Naive thymus-derived CD8-positive, alpha-beta T cell (primary cell): ENCODE data around the gene FGF19. TPM values are rescaled to one million over a fixed set of nuclear protein-coding genes. Genes with fewer than 3 reads are reported as not detected.
"Not testable (repeated sequence)": the region's sequence is repeated elsewhere in the genome, so short reads cannot be mapped to it uniquely, and the experiment has no call there.

Source experiments
- ATAC-seq, 2 donors: fragments of 150-1000 bp; cut with Tn5 transposase in 1 of 2; sonication (Bioruptor Pico), chemical (Tn5 transposase) in 1 of 2; 1 replicate in 1 of 2; 2 replicates in 1 of 2; pipeline ENCODE4 v1.10.0; 2021; ENCODE audit warnings: mild to moderate bottlenecking in 2 of 2, moderate library complexity in 2 of 2
- POLR2A ChIA-PET: fragments of 350-600 bp; sonication (Branson Sonifier 250); formaldehyde crosslinking; loops from one replicate; lab custom pipeline; 2021; ENCODE audit warnings: antibody characterized with exemption; lab: Charles Lee
- DNase-seq, 10 donors: peaks; one replicate each; pipeline versions ENCODE4 v3.0.0 to v3.0.0-alpha.2; 2020 to 2022
- H3K27ac Mint-ChIP-seq, 10 donors: one replicate each; pipeline ENCODE4 v1.8.0; 2020 to 2022; ENCODE audit warnings: mild to moderate bottlenecking in 10 of 10, mixed read lengths in 10 of 10, moderate library complexity in 4 of 10, inconsistent platforms in 1 of 10
- H3K27me3 Mint-ChIP-seq, 5 donors: one replicate each; pipeline ENCODE4 v1.8.0; 2021 to 2022; ENCODE audit warnings: mixed read lengths in 5 of 5
- H3K36me3 Mint-ChIP-seq, 3 donors: one replicate each; pipeline ENCODE4 v1.8.0; 2020 to 2022; ENCODE audit warnings: mixed read lengths in 3 of 3, mild to moderate bottlenecking in 2 of 3, inconsistent platforms in 1 of 3
- H3K4me1 Mint-ChIP-seq, 4 donors: one replicate each; pipeline ENCODE4 v1.8.0; 2021 to 2022; ENCODE audit warnings: mixed read lengths in 4 of 4
- H3K4me3 Mint-ChIP-seq, 10 donors: one replicate each; pipeline ENCODE4 v1.8.0; 2020 to 2022; ENCODE audit warnings: mild to moderate bottlenecking in 10 of 10, mixed read lengths in 10 of 10, moderate library complexity in 6 of 10, inconsistent platforms in 1 of 10
- H3K9me3 Mint-ChIP-seq, 9 donors: one replicate each; pipeline ENCODE4 v1.8.0; 2020 to 2022; ENCODE audit warnings: mixed read lengths in 9 of 9, mild to moderate bottlenecking in 3 of 9, inconsistent platforms in 1 of 9, moderate library complexity in 1 of 9
- polyA plus RNA-seq, 3 donors: library from polyadenylated mRNA; unstranded; fragments of 300-500 nt; fragmentation: Illumina TruSeq; gene quantifications; one replicate each; pipeline ENCODE4 v1.2.3, GENCODE V29; 2021
- total RNA-seq, 8 experiments: library from RNA in 2 of 8; stranded (reverse) in 2 of 8; gene quantifications; one replicate each; pipeline ENCODE4 v1.2.3 and lab custom pipeline; 2021 to 2026

The FGF19 gene
- total and polyA plus RNA-seq, 5 experiments from 2014 or later, result not detected

GRCh38 chr11:69700278-69701140 lies 3.3 kb downstream of the FGF19 start:
- Mint-ChIP-seq H3K27ac (no peak overlapping the region), H3K4me1 (peaks cover under 1 to 9% (median 7%) of the 10 kb centered on the region in 4 donors), H3K9me3 (no peaks in the 10 kb centered on the region), H3K27me3 (peaks cover 19 to 72% (median 37%) of the 10 kb centered on the region in 5 donors), H3K36me3 (no peaks in the 10 kb centered on the region), H3K4me3 (peak overlapping the region in 1 of 10 donors; percentile 20)
- ATAC-seq (no peak), DNase-seq (no peak)
- POLR2A ChIA-PET, result no interaction called here

DNA sequence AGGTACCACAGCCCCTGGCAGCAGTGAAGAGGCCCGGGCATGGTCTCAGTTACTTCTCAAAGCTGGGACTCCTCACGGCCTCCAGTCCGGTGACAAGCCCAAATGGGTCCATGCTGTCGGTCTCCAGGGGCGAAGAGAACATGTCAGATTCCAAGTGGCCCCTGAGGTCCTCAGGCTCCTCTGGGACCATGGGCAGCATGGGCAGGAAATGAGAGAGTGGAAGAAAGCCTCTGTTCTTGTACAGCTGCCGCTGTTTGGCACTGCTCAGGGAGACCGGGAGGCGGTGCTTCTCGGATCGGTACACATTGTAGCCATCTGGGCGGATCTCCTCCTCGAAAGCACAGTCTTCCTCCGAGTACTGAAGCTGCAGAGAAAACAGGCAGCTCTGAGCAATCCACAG lies 4.6 kb downstream of the FGF19 start:
- no peaks in the 10 kb centered on the region for H3K9me3 Mint-ChIP-seq
- H3K36me3 Mint-ChIP-seq, result no peaks in the 10 kb centered on the region
- ATAC-seq, result no peak
- no peak overlapping the region for H3K27ac Mint-ChIP-seq
- DNase-seq, result no peak
- H3K27me3 Mint-ChIP-seq, result peaks cover 19 to 72% (median 37%) of the 10 kb centered on the region in 5 donors
- H3K4me3 Mint-ChIP-seq, result no peak overlapping the region
- peaks cover 0 to 9% (median 5%) of the 10 kb centered on the region in 4 donors for H3K4me1 Mint-ChIP-seq
- POLR2A ChIA-PET, result no interaction called here

DNA sequence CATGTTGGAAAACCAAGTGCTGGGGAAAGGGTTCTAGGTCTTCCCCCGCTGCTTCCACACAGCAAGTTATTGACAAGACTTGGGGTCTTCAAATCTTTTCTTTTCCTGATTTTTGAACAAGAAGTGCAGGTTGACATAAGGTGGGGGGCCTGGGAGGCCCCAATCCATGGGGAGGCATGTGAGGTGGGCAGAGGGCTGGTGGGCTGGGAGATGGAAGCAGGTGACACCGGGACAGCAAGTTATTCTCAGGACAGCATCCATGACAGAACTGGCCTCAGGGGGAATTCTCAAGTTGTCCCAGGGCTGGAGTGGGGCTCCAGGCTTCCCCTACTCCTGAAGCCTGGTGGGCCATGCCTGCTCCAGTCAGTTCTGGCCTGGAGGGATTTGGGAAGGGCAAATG lies 5.5 kb downstream of the FGF19 start:
- H3K4me3 Mint-ChIP-seq, result no peak overlapping the region
- H3K27ac Mint-ChIP-seq, result peak overlapping the region in 1 of 10 donors; percentile 15
- no peak for ATAC-seq
- peaks cover 0 to 8% (median 5%) of the 10 kb centered on the region in 4 donors for H3K4me1 Mint-ChIP-seq
- no peak for DNase-seq
- H3K9me3 Mint-ChIP-seq, result no peaks in the 10 kb centered on the region
- no peaks in the 10 kb centered on the region for H3K36me3 Mint-ChIP-seq
- peaks cover 22 to 76% (median 42%) of the 10 kb centered on the region in 5 donors for H3K27me3 Mint-ChIP-seq
- POLR2A ChIA-PET, result no interaction called here

DNA sequence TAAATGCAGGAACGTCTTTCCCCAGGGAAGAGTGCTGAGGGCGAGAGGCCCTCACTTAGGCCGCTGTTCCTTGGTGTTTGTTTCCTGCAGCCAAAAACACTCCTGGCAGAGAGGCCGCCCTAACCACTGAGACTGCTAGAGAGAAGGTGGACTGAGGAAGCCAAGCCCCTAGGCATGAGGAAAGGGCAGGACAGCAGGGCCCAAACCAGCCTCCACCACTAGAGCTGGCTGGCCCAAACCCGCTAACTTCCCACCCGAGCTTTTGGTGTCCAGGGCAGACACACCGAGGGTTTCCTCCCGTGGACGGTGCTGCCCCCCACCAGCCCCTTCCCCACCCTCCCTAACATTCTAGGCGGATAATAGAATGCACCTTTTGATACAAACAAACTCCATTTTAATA lies 6.0 kb downstream of the FGF19 start:
- ATAC-seq (no peak), DNase-seq (no peak)
- Mint-ChIP-seq H3K27me3 (peaks cover 22 to 75% (median 42%) of the 10 kb centered on the region in 5 donors), H3K36me3 (no peaks in the 10 kb centered on the region), H3K9me3 (no peaks in the 10 kb centered on the region), H3K27ac (no peak overlapping the region), H3K4me3 (no peak overlapping the region), H3K4me1 (peaks cover 0 to 4% (median 2%) of the 10 kb centered on the region in 4 donors)
- POLR2A ChIA-PET, result no interaction called here

- Mint-ChIP-seq H3K4me3 (no peak overlapping the region), H3K27me3 (peaks cover 23 to 77% (median 42%) of the 10 kb centered on the region in 5 donors), H3K27ac (peak overlapping the region in 1 of 10 donors; percentile 47), H3K36me3 (peaks cover 0 to 2% (median 1%) of the 10 kb centered on the region in 3 donors), H3K4me1 (peaks cover 0 to 1% (median 0%) of the 10 kb centered on the region in 4 donors), H3K9me3 (peaks cover 0 to under 1% (median 0%) of the 10 kb centered on the region in 9 donors)
- ATAC-seq, result no peak
- POLR2A ChIA-PET, result no interaction called here
- DNase-seq, result no peak
Measured at GRCh38 chr11:69697469-69697843, 6.4 kb downstream of the FGF19 start.

DNA sequence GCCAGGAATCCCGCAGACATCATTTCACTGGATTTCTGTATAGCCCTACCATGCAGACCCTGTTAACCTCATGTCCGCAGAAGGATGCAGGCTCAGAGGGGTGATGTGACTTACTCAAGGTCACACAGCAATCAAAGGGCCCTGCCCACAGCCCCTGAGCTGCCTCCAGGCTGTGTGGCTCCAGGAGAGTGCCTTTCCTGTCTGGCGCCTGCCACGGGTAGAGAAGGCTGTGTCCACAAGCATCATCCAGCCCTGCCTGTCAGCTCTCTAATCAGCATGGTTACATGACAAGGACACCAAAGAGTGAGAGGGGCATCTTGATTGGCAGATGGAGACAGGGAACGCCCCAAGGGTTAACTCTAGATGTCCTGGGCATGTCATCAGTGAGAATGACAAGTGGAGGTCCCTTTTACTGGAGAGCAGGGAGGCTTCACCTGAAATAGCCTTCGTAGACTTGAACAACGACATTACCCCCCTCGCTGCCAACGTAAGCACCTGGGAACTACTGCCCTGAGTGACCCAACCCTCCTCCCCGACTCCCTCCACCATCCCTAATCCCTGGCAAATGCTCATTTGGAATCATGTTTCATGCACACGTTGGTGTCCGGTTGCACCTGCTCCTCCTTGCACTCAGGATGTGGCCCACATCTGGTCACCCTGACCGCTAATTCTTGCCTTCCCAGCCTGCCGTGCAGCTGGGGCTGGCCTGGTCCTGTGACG lies 6.9 kb downstream of the FGF19 start:
- peaks cover 0 to 6% (median 0%) of the 10 kb centered on the region in 9 donors for H3K9me3 Mint-ChIP-seq
- ATAC-seq (no peak), DNase-seq (no peak)
- peaks cover 27 to 81% (median 46%) of the 10 kb centered on the region in 5 donors for H3K27me3 Mint-ChIP-seq
- H3K4me3 Mint-ChIP-seq, result no peak overlapping the region
- no peak overlapping the region for H3K27ac Mint-ChIP-seq
- peaks cover 0 to 6% (median 4%) of the 10 kb centered on the region in 3 donors for H3K36me3 Mint-ChIP-seq
- POLR2A ChIA-PET, result no interaction called here
- no peaks in the 10 kb centered on the region for H3K4me1 Mint-ChIP-seq

GRCh38 chr11:69695995-69696394 lies 7.8 kb downstream of the FGF19 start:
- H3K4me3 Mint-ChIP-seq, DNase-seq, H3K4me1 Mint-ChIP-seq, ATAC-seq, H3K36me3 Mint-ChIP-seq: not testable (repeated sequence)
- POLR2A ChIA-PET, result interaction anchor here (0.7 kb wide), 1 partner anchor 57 kb away, joined by 4 read pairs; no protein-coding TSS in a partner anchor
- peaks cover 0 to 11% (median 0%) of the 10 kb centered on the region in 9 donors for H3K9me3 Mint-ChIP-seq
- peaks cover 31 to 88% (median 49%) of the 10 kb centered on the region in 5 donors for H3K27me3 Mint-ChIP-seq
- H3K27ac Mint-ChIP-seq, result peak overlapping the region in 1 of 10 donors; percentile 74

DNA sequence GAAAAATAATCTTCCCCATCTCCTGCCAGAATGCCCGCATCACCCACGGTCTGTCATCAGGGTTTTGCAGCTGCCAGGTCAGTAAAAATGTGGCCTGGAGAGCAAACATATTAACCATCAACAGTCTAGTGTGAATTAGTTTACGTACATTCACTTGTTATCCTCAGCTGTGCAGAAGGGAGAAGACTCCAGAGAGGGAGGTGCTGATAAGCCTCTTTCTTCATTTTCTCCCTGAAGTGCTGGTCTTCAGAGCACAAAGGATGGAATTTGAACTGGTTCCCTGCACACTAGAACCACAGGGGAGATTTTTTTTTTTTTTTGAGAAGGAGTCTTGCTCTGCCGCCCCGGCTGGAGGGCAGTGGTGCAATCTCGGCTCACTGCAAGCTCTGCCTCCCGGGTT lies 8.2 kb downstream of the FGF19 start:
- POLR2A ChIA-PET, result interaction anchor here (0.7 kb wide), 1 partner anchor 57 kb away, joined by 4 read pairs; no protein-coding TSS in a partner anchor
- Mint-ChIP-seq H3K27ac (no peak overlapping the region), H3K4me1 (no peaks in the 10 kb centered on the region), H3K36me3 (peaks cover 0 to 7% (median 4%) of the 10 kb centered on the region in 3 donors), H3K9me3 (peaks cover 0 to 11% (median 0%) of the 10 kb centered on the region in 9 donors), H3K4me3 (no peak overlapping the region), H3K27me3 (peaks cover 28 to 88% (median 48%) of the 10 kb centered on the region in 5 donors)
- ATAC-seq, result no peak
- DNase-seq, result no peak

DNA sequence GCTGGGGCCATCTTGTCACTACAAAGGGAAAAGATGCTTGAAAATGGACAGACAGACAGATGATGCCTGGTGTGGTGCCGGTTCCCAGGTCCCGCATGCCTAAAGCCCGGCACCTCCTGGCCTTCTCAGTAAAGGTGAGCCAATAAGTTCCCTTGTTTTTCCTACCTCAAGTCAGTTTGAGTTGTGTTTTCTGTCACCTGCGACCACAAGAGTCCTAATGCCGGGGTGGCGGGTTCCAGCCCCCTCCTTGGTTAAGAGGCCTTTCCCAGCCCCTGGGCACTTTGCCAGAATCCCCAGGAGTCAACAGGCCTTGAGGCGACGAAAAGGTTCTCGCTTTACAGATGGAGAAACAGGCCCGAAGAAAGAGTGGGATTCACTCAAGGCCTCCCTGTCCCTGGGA lies 9.0 kb downstream of the FGF19 start:
- no peak overlapping the region for H3K27ac Mint-ChIP-seq
- H3K4me1 Mint-ChIP-seq, result no peaks in the 10 kb centered on the region
- H3K36me3 Mint-ChIP-seq, result peaks cover 0 to 10% (median 4%) of the 10 kb centered on the region in 3 donors
- DNase-seq, result no peak
- H3K4me3 Mint-ChIP-seq, result no peak overlapping the region
- peaks cover 24 to 88% (median 49%) of the 10 kb centered on the region in 5 donors for H3K27me3 Mint-ChIP-seq
- H3K9me3 Mint-ChIP-seq, result peaks cover 0 to 11% (median 0%) of the 10 kb centered on the region in 9 donors
- ATAC-seq, result no peak
- POLR2A ChIA-PET, result no interaction called here

DNA sequence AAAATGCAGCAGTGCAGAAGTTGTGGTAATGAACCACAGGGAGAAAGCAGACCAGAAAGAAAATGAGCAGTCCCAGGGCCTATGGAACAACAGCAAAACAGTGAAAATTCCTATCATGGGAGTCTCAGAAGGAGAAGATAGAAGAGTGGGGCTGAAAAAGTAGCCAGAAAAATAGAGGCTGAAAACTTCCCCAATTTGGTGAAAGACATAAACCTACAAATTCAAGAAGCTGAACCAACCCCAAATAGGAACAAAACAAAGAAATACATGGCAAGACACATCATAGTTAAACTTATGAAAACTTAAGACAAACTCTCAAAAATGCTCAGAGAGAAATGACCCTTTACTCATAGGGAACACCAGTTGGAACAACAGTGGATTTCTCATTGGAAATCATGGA lies 11.4 kb downstream of the FGF19 start:
- POLR2A ChIA-PET, result no interaction called here
- H3K27me3 Mint-ChIP-seq, result peaks cover 21 to 88% (median 59%) of the 10 kb centered on the region in 5 donors
- peaks cover 0 to 11% (median 0%) of the 10 kb centered on the region in 9 donors for H3K9me3 Mint-ChIP-seq
- DNase-seq (no peak), ATAC-seq (no peak)
- H3K4me3 Mint-ChIP-seq, result no peak overlapping the region
- H3K27ac Mint-ChIP-seq, result peak overlapping the region in 1 of 10 donors; percentile 46
- peaks cover 0 to 10% (median 4%) of the 10 kb centered on the region in 3 donors for H3K36me3 Mint-ChIP-seq
- no peaks in the 10 kb centered on the region for H3K4me1 Mint-ChIP-seq

GRCh38 chr11:69691463-69691862 lies 12.4 kb downstream of the FGF19 start:
- no peak overlapping the region for H3K4me3 Mint-ChIP-seq
- ATAC-seq (no peak), DNase-seq (no peak)
- H3K4me1 Mint-ChIP-seq, result no peaks in the 10 kb centered on the region
- H3K36me3 Mint-ChIP-seq, result peaks cover 0 to 10% (median 4%) of the 10 kb centered on the region in 3 donors
- H3K27ac Mint-ChIP-seq, result no peak overlapping the region
- H3K27me3 Mint-ChIP-seq, result peaks cover 19 to 78% (median 52%) of the 10 kb centered on the region in 5 donors
- POLR2A ChIA-PET, result no interaction called here
- H3K9me3 Mint-ChIP-seq, result peaks cover 0 to 11% (median 0%) of the 10 kb centered on the region in 9 donors

- H3K36me3 Mint-ChIP-seq, result peaks cover 0 to 10% (median 4%) of the 10 kb centered on the region in 3 donors
- H3K27me3 Mint-ChIP-seq, result peaks cover 18 to 67% (median 45%) of the 10 kb centered on the region in 5 donors
- H3K9me3 Mint-ChIP-seq, result peaks cover 0 to 11% (median 0%) of the 10 kb centered on the region in 9 donors
- H3K4me3 Mint-ChIP-seq, result no peak overlapping the region
- DNase-seq, result no peak
- peaks cover 1 to 10% (median 5%) of the 10 kb centered on the region in 4 donors for H3K4me1 Mint-ChIP-seq
- H3K27ac Mint-ChIP-seq, result no peak overlapping the region
- POLR2A ChIA-PET, result no interaction called here
- no peak for ATAC-seq
Measured at GRCh38 chr11:69689484-69690319, 14.1 kb downstream of the FGF19 start.
